ENCODE measurements around the gene GFPT2.

The GFPT2 gene

GRCh38 chr5:180330810-180331646 lies 22.1 kb downstream of the GFPT2 start:
- TF ChIP-seq CTCF (IDR thresholded peaks at IDR 0.05; ENCODE audit: insufficient read depth, low read depth, low read length, missing control alignments), result no peak
- no peak overlapping the region for H3K4me3 ChIP-seq (ENCODE audit: low read length)
- DNase-seq (ENCODE audit: low read depth), result peak; percentile 56

- no peak for TF ChIP-seq CTCF (IDR thresholded peaks at IDR 0.05; ENCODE audit: insufficient read depth, low read depth, low read length, missing control alignments)
- H3K4me3 ChIP-seq (ENCODE audit: low read length), result no peak overlapping the region
- no peak for DNase-seq (ENCODE audit: low read depth)
Measured at GRCh38 chr5:180330270-180330648, 22.9 kb downstream of the GFPT2 start.

- no peak for TF ChIP-seq CTCF (IDR thresholded peaks at IDR 0.05; ENCODE audit: insufficient read depth, low read depth, low read length, missing control alignments)
- H3K4me3 ChIP-seq (ENCODE audit: low read length), result no peak overlapping the region
- DNase-seq (ENCODE audit: low read depth), result no peak
Measured at GRCh38 chr5:180329606-180330269, 23.4 kb downstream of the GFPT2 start.

- no peak for TF ChIP-seq CTCF (IDR thresholded peaks at IDR 0.05; ENCODE audit: insufficient read depth, low read depth, low read length, missing control alignments)
- DNase-seq (ENCODE audit: low read depth), result no peak
- no peak overlapping the region for H3K4me3 ChIP-seq (ENCODE audit: low read length)
Measured at GRCh38 chr5:180329138-180329435, 24.0 kb downstream of the GFPT2 start.

DNA sequence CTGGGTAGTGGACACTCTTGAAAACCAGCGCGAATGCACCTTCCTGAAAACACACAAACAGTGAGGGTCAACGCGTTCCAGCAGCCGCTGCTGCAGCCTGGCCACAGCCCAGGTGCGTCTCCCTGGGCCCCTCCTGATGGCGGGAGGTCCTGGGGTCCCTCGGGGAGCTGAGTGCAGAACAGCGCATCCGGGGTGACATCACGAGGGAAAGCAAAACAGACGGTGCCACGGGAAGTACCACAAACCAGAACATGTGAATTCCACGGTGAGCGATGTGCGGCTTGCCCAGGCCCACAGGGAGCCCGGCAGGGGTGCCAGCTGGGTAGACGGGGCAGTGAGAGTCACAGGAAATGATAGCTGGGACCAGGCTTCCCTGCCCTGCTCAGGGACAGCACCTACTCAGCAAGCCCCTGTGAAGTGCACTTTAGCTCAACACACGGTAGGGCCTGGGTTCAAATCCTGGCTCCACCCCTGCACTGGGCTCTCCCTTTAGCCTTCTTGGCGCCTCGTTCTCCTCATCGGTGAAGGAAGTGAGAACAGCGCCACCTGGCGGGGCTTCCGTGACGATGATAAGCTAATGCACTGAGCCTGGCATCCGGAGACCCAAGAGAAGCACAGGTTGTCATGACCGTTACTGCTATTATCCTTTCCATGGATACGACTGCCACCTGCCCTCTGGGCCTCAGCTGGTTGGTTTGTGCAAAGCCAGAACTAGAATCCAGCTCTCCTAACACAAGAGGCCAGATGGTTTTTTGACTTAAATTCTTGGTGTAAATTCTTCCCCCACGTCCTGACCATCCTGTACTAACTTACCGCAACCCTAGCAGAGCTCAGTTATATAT lies 24.6 kb downstream of the GFPT2 start:
- peak; percentile 53 for DNase-seq (ENCODE audit: low read depth)
- no peak overlapping the region for H3K4me3 ChIP-seq (ENCODE audit: low read length)
- peak; percentile 62 for TF ChIP-seq CTCF (IDR thresholded peaks at IDR 0.05; ENCODE audit: insufficient read depth, low read depth, low read length, missing control alignments)

DNA sequence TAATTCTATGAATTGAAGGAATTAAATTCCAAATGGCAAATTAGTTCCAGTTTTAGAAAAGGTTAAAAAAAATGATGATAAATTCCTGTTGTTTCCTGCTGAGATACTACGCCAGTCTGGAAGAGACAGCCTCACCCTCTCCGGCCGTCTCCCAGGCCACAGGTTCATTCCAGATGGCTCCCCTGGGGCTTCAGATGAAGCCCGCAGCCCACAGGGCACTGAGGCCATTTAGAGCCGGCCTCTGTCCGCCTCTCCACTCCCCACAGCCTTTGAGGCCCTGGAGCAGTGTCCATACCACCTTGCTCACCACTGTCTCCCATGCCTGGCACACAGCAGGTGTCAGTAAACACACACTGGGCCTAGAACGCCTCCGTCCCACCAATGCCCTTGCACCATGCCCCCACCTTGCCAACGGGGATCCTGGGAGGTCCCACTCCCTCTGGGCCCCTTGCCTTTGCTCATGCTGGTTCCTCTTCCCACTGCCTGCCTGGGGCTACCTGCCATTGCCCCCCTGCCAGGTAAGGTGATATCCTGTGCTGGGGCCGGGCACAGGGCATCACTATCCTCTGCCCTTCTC lies 26.1 kb downstream of the GFPT2 start:
- DNase-seq (ENCODE audit: low read depth), result no peak
- TF ChIP-seq CTCF (IDR thresholded peaks at IDR 0.05; ENCODE audit: insufficient read depth, low read depth, low read length, missing control alignments), result no peak
- no peak overlapping the region for H3K4me3 ChIP-seq (ENCODE audit: low read length)

Data from epithelial cell of esophagus (primary cell).